K562 (cell line): Measurements from ENCODE around the gene ZNF599. TPM values are rescaled to one million over a fixed set of nuclear protein-coding genes. Genes with fewer than 3 reads are reported as not detected.
A peak's percentile ranks its signal among the peaks of the same experiment; 100 is the strongest.

Source experiments
- BCLAF1 ChIP-seq, 2 experiments: fragments of 450-650 bp in 1 of 2; IDR thresholded peaks; 2 replicates each; pipeline ENCODE4 v1.6.1; 2011 to 2017; ENCODE audit warnings: low read depth in 2 of 2, antibody characterized with exemption in 1 of 2, borderline replicate concordance in 1 of 2, low read length in 1 of 2, mild to moderate bottlenecking in 1 of 2, mixed read lengths in 1 of 2; ENCODE audit not compliant: control insufficient read depth in 1 of 2
- CEBPG ChIP-seq, 3 experiments: fragments of 200-800 bp in 1 of 3; sonication (Bioruptor generic) in 1 of 3; sonication (generic) in 1 of 3; formaldehyde crosslinking in 1 of 3; IDR thresholded peaks in 2 of 3; conservative IDR thresholded peaks in 1 of 3; 2 replicates each; pipeline versions ENCODE4 v1.6.1 to v1.8.0; 2016 to 2022; ENCODE audit warnings: missing compliant biosample characterization in 2 of 3, missing genetic modification characterization in 2 of 3, mild to moderate bottlenecking in 1 of 3, missing genetic modification reagents in 1 of 3
- DEAF1 ChIP-seq: fragments of 450-650 bp; formaldehyde crosslinking; IDR thresholded peaks from 2 replicates; pipeline ENCODE4 v1.4.0; 2020; ENCODE audit warnings: mild to moderate bottlenecking, moderate library complexity
- HMG20A ChIP-seq: fragments of 450-650 bp; formaldehyde crosslinking; conservative IDR thresholded peaks from 2 replicates; pipeline ENCODE4 v1.4.0; 2020; ENCODE audit warnings: mild to moderate bottlenecking, mixed read lengths
- NBN ChIP-seq: fragments of 450-650 bp; IDR thresholded peaks from 2 replicates; pipeline ENCODE4 v1.6.1; 2016; ENCODE audit warnings: low read depth, mild to moderate bottlenecking
- XRCC4 ChIP-seq: IDR thresholded peaks from one replicate; pipeline ENCODE4 v1.6.1; 2011; ENCODE audit not compliant: insufficient read depth, insufficient read length; ENCODE audit errors: extremely low read depth
- polyA plus RNA-seq, 8 experiments: library from polyadenylated mRNA; depleted of rRNA in 4 of 8; stranded (reverse) in 5 of 8; unstranded in 3 of 8; fragments of >200 nt; fragmentation: Nextera tagmentation in 2 of 8; fragmentation: Illumina TruSeq in 1 of 8; extraction: Ambion mirVana in 2 of 8; extraction: Trizol in 1 of 8; gene quantifications; 2 replicates each; pipeline versions ENCODE4 v1.2.1 to v1.2.3, GENCODE V29; 2011 to 2014; ENCODE audit warnings: inconsistent platforms in 1 of 8, missing spikeins in 1 of 8
- total RNA-seq, 7 experiments: library from RNA; depleted of rRNA in 6 of 7; stranded (reverse); fragments of >200 nt in 6 of 7; fragmentation: Illumina TruSeq in 2 of 7; extraction: Trizol in 2 of 7; gene quantifications; 2 replicates each; pipeline versions ENCODE4 v1.2.1 to v1.2.3, GENCODE V29; 2011 to 2021; ENCODE audit warnings: low replicate concordance in 1 of 7
- TF ChIP-seq, protein P1 (sequence below): fragments of 200-800 bp; sonication (Bioruptor generic); IDR thresholded peaks from 2 replicates; pipeline ENCODE4 v1.6.1; 2017; ENCODE audit warnings: missing genetic modification characterization, missing compliant biosample characterization
- TF ChIP-seq, protein P2 (sequence below), 2 experiments: fragments of 450-650 bp; conservative IDR thresholded peaks; 2 replicates each; pipeline ENCODE4 v1.6.1; 2017; ENCODE audit warnings: mild to moderate bottlenecking in 2 of 2, moderate library complexity in 2 of 2
- TF ChIP-seq, protein P3 (sequence below): sonication (generic); formaldehyde crosslinking; IDR thresholded peaks from 2 replicates; pipeline ENCODE4 v1.9.0; 2022; ENCODE audit warnings: mild to moderate bottlenecking, missing genetic modification reagents

ZNF599 gene
- total and polyA plus RNA-seq, 9 of the 15 experiments (the other 6 are each of a cell fraction or from before 2014, with no cell fraction given): 0.71 to 6.7 (median 2.8) TPM

DNA sequence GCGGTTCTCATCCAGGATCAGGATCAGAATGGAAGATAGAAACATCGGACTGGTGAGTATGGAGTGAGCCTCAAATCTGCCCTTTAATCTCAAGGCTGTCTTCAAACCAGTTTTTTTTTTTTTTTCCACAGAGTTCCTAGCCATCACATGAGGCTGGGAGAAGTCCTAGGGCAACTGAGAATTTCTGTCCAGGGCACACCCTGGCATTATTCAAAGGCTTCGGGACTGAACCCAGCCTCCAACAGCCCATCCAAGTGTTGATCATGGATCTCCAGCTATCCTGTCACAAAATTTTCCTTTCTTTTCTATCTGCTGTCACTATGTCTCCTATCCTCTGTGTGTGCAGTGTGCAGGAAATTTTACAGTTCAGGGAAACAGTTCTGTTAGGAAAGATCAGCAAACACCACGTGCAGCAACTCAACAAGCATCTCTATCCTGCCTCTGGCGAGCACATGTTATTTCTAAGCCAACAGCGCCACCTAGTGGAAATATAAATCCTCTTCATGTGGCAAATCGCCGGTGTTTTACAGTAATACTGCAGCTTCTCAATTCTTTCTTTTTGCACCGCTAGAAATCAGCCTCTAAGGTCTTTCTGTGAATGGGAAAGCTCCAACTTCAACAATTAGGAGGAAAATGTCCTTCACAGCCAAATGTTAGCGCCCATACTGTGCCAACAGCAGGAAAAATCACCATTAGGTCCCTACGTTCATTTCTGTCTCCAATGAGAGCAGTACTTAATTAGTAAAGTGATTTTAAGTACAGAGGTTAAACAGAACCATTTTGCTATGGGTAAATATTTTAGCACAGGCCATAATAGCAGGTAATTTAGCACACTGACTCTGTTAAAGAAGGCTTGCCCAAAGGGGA, 60.4 kb downstream of the ZNF599 start (continued):
- TF ChIP-seq BCLAF1 (IDR thresholded peaks at IDR 0.05; ENCODE audit: borderline replicate concordance in 1 of 2, control insufficient read depth in 1 of 2, low read depth in 2 of 2, low read length in 1 of 2) (no peak), DEAF1 (CRISPR knock-in tag) (peak; percentile 81), CEBPG (CRISPR knock-in tag; IDR thresholded peaks at IDR 0.05) (no peak), CEBPG (tag; conservative IDR thresholded peaks at IDR 0.05 in 1 of 2, IDR thresholded peaks at IDR 0.05 in 1 of 2) (no peak), XRCC4 (no peak), NBN (no peak), HMG20A (CRISPR knock-in tag) (no peak)
- TF ChIP-seq, protein P1, sequence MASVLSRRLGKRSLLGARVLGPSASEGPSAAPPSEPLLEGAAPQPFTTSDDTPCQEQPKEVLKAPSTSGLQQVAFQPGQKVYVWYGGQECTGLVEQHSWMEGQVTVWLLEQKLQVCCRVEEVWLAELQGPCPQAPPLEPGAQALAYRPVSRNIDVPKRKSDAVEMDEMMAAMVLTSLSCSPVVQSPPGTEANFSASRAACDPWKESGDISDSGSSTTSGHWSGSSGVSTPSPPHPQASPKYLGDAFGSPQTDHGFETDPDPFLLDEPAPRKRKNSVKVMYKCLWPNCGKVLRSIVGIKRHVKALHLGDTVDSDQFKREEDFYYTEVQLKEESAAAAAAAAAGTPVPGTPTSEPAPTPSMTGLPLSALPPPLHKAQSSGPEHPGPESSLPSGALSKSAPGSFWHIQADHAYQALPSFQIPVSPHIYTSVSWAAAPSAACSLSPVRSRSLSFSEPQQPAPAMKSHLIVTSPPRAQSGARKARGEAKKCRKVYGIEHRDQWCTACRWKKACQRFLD (CRISPR knock-in tag): no peak
- TF ChIP-seq, protein P2, sequence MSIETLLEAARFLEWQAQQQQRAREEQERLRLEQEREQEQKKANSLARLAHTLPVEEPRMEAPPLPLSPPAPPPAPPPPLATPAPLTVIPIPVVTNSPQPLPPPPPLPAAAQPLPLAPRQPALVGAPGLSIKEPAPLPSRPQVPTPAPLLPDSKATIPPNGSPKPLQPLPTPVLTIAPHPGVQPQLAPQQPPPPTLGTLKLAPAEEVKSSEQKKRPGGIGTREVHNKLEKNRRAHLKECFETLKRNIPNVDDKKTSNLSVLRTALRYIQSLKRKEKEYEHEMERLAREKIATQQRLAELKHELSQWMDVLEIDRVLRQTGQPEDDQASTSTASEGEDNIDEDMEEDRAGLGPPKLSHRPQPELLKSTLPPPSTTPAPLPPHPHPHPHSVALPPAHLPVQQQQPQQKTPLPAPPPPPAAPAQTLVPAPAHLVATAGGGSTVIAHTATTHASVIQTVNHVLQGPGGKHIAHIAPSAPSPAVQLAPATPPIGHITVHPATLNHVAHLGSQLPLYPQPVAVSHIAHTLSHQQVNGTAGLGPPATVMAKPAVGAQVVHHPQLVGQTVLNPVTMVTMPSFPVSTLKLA (conservative IDR thresholded peaks at IDR 0.05): peak; percentile 70 to 74
- TF ChIP-seq, protein P3, sequence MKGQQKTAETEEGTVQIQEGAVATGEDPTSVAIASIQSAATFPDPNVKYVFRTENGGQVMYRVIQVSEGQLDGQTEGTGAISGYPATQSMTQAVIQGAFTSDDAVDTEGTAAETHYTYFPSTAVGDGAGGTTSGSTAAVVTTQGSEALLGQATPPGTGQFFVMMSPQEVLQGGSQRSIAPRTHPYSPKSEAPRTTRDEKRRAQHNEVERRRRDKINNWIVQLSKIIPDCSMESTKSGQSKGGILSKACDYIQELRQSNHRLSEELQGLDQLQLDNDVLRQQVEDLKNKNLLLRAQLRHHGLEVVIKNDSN (CRISPR knock-in tag): peak; percentile 27; the same call in 1 of the 2 replicates
